HG03439 (cell line): ENCODE results near the gene PROX1.

Experiments used
- ATAC-seq: cut with Tn5 transposase; IDR thresholded peaks from one replicate; pipeline ENCODE4 v1.9.1; 2021; ENCODE audit warnings: mild to moderate bottlenecking, moderate library complexity; ENCODE audit not compliant: unreplicated experiment

PROX1 gene, protein sequence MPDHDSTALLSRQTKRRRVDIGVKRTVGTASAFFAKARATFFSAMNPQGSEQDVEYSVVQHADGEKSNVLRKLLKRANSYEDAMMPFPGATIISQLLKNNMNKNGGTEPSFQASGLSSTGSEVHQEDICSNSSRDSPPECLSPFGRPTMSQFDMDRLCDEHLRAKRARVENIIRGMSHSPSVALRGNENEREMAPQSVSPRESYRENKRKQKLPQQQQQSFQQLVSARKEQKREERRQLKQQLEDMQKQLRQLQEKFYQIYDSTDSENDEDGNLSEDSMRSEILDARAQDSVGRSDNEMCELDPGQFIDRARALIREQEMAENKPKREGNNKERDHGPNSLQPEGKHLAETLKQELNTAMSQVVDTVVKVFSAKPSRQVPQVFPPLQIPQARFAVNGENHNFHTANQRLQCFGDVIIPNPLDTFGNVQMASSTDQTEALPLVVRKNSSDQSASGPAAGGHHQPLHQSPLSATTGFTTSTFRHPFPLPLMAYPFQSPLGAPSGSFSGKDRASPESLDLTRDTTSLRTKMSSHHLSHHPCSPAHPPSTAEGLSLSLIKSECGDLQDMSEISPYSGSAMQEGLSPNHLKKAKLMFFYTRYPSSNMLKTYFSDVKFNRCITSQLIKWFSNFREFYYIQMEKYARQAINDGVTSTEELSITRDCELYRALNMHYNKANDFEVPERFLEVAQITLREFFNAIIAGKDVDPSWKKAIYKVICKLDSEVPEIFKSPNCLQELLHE

DNA sequence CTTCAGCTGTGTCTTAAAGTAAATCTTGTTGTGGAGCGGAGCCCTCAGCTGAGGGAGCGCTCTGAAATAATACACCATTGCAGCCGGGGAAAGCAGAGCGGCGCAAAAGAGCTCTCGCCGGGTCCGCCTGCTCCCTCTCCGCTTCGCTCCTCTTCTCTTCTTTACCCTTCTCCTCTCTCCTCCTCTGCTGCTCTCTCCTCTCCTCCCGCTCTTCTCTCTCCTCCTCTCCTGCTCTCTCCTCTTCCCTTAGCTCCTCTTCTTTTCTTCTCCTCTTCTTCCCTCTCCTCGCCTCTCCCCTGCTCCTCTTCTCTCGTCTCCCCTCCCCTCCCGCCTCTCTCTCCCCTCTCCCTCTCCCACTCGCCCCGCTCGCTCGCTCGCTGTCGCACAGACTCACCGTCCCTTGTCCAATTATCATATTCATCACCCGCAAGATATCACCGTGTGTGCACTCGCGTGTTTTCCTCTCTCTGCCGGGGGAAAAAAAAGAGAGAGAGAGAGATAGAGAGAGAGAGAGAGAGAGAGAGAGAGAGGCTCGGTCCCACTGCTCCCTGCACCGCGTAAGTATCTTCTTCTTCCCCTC lies at the start of gene PROX1:
PROX1 (plus strand) TSS at position 47 of the 580 bp plus-strand sequence. CDS start 8,563 bp downstream, outside the sequence.
- ATAC-seq = peak; percentile 88

DNA sequence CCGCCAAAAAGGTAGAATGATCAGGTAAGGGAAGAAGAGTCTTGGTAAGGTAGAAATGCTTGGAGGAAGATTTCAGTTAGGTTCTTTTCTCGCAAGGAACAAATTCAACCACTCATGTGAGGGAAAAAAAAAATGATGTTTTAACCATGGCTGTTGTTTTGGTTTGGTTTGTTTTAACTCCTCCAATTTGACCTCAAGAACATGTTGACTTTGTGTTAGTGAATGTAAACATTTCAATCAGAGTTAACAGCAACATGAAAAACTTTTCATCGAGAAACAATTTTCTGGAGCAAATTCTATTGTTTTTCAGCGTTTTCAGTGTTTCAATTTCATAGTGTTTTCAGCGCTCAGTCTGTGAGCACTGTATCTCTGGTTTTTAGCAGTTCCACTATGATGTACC lies 49.0 kb upstream of the PROX1 start:
- ATAC-seq = no peak

DNA sequence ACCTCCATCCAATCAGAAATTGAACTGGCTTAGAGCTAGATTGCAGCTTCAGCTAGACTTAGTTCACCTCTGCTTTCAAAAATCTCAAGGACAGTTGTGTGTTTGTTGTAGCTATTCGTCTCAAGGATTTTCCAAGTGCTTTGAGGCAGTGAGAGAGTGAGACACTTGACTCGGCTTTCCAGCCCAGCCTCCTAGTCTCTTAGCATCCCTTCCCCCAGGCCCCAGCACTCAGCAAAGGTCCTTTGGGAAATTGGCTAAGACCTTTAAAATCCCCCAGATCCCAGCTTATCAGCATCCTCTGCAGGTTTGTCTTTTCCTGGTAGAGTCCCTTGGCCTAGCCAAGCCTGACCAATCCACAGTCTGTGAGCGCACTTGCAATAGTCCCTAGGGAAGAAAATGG lies 47.9 kb upstream of the PROX1 start:
- ATAC-seq = no peak

DNA sequence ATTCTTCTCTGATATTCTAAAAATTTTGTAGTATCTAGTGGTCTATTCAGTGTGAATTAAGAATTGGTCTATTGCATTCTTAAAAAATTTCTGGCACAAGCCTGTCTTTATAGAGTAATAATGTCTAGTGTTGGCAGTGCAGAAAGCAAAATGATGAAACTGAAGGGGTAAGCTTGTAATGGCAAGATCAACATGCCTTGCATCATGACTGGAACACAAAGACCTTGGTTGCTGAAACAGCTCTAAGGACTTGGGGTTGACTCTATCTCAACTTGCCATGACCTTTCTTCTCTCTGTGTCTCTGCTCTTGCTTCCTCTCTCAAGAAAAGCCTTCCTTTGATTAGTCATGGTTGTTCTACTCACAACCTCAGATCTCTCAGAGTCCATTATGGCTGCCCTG lies 46.8 kb upstream of the PROX1 start:
- ATAC-seq = no peak

GRCh38 chr1:213942061-213942460 lies 45.7 kb upstream of the PROX1 start:
- no peak for ATAC-seq

DNA sequence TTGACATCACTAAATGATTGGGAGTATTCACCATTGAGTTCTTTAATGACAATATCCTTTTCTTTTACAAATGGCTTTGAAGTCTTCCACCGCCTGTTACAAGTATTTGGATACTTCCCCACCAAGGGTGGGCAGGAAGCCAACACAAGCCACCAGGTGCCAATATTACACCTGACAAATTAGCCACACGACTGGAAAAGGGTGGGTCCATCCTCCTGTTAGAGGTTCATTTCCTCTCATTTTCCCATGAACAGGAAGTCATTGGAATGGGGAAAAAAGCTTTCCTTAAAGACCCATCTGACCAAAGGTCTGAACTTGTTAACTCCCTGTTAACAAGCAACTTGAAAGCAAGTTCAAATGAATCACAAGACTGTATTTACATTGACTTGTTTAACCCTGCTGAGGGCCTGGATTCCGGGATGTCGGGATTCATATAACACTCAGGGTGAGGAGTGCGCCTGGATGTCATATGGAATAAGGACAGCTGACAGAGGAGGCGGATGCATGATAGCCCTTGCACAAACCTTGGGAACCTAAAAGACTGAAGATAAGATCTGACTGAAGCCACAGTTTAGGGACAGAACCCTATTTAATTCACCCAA lies 40.5 kb upstream of the PROX1 start:
- ATAC-seq = no peak

DNA sequence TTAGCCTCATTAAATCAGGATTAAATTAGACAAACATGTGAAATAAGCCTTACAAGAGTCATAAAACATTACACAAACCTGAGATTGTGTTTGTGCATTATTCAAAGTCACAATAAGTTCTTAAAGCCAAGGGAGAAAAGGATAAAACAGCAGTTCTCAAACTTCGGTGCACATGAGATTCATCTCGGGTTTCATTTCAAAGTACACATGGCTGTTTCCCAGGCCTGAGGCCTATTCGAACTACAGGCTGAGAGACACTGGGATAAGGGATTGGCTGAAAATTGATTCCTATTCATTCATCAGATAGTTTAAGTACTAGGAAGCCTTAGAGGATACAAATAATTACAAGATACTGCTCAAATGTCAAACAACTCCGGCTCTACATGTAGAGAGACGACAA lies 35.9 kb upstream of the PROX1 start:
- no peak for ATAC-seq

DNA sequence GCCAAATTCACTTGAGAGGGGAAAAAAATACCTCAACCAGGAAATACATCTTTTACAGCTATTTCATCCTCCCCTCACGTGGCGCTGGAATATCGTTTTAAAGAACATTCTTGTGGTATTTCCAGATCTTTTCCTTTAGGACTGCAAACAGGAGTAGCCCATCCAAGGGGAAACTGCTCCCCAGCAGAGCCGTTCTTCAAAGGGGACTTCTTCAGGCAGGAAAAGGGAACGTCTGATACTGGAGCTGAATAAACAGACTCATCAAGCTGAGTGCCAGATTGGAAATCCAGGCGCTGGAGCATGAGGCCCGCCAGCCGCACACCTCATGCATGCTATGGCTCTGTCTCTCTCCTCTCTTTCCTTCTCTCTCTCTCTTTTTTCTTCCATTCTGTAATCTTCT lies 34.0 kb upstream of the PROX1 start:
- ATAC-seq = no peak

DNA sequence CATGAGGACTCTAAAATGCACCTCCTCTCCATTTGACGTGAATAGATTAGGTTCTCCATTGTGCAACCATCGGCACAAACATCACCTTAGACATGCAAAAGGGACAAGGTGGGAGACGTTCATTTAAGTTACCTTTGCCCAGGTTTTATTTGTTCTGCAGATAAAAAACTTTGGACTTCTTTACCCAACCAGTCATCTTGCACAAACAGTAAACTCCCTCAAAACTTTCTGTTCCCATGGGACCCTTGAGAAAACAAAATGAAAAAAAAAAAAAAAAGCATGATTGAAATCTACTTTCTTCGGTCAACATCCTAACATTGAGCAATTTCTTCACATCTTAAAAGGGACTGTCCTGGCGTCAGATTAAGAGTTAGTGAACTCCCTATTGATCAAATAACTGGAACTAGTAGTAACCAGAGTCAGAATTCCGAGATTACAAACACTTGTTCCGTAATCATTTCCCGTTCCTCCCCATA lies 31.4 kb upstream of the PROX1 start:
- no peak for ATAC-seq

- no peak for ATAC-seq
These were observed 29.4 kb upstream of the PROX1 start for GRCh38 chr1:213958346-213958745.

DNA sequence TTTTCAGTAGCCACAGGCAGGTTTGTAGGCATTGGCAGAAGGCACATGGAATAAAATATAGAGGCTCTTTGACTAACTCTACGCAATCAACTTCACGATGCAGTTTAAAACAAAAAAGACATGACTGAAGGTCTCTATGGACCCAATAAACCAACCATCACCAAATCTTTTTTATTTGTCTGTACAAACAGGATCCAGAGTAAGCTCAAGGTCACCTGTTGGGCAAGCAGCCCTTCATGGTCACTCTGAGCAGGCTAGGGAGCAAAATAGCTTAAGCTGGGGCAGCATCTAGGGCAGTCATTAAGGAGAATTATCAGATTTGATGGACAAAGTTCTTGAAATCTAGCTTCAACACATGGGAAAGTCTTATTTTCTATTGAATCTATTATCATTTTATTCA lies 26.8 kb upstream of the PROX1 start:
- no peak for ATAC-seq

DNA sequence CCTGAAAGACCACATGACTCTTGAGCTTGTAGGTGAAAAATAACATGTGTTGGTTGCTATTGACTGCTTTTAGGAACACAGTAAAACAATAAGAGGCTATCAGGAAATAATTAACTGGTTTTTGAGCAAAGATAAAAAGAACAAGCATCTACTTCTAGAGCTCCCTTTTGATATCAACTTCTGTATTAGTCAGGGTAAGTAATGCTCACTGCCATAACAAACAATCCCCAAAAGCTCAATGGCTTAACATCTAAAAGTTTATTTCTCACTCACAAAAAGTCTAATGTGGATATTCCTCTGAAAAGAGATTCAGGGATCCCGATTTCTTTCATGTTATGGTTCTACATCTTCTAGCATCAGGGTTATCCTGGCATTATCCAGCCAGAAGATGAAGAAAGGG lies 25.3 kb upstream of the PROX1 start:
- no peak for ATAC-seq

DNA sequence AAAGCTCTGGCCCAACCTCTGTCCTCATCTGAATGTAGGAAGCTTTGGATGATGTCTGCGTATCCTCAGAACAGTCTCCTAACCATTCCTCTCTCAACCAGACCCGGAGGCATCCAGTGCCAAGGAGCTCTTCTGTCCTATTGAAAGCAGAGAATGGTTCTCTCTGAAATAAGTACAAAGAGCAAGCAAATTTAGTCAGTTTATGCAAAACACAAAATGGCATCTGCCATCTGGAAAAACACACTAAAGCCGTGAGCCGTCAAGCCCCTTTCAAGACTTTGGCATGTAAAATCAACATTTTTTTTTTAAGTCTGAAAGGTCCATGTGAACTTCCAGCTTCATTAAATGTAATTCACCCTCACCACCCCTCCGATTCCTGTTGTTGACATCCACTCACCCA lies 21.7 kb upstream of the PROX1 start:
- ATAC-seq = no peak

DNA sequence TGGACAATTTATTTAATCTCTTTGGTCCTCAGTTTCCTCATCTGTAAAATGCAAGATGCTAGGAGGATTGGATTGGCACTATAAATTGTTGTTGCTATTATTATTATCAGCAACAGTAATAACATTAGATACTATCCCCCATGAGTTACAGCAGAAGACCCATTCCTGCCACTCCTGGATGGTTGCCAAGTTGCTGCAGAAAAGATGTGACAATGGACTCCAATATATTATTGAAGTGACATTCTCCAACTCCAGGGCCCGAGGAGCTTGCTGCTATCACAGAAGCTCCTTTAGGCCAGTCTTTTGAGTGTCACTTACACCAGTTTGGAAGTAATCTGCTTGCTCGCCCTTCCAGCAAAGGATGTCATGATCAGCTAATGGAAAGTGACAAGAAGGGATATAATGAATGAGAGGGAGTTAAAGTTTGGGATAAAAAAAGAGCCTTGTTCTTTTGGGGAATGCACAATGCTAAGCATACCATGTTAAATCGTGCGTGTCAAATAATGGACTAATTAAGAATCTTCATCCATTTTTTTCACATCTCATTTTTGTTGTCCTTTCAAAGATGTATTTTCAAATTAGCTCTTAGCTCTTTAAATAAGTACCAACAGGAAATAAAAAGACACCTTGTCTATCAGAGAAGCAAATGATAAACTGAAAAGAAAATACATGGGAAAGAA lies 19.5 kb upstream of the PROX1 start:
- no peak for ATAC-seq

DNA sequence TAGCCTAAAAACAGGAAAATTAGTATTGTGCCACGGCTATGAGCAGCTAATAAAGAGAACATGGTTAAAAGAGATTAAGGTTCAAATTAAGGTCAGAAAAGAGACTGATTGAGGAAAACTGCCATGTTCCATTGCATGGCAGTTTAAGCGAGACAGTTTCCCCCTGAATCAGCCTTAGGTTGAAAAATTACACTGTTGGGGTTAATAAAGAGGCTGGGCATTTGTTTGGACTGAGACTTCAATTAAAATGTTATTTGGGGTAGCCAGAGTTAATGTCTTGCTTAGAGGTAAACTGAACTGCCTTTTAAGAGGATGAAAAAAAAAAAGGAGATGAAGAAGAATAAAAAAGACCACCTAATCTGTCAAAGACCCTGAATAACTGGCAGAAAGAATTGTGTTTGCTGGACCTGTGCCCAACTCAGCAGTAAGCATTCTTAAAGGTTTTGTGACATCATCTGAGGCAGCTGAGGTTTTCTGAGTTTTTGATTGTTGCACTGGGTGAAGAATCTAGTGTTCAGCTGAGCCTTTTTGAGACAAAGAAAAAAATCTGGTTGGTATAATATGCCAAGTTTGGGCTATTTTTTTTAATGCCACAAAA lies 17.7 kb upstream of the PROX1 start:
- ATAC-seq = no peak

DNA sequence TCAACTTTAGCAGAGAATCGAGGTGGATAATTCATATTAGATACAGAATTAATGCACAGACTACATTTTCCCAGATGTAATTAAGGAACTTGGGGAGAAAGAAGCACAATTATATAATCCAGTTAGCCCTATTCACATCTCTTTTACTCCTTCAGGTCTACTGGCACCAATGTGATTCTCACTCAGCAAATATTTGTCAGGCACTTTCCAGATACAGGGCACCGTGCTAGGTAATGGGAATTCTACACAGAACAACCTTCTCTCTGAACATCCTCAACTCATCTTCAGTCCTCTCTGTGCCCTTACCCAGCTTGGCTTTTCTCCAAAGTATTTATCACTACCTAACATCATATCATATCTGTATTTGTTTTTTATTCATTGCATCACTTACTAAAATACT lies 15.6 kb upstream of the PROX1 start:
- no peak for ATAC-seq

GRCh38 chr1:213973129-213973528 lies 14.6 kb upstream of the PROX1 start:
- ATAC-seq = no peak

DNA sequence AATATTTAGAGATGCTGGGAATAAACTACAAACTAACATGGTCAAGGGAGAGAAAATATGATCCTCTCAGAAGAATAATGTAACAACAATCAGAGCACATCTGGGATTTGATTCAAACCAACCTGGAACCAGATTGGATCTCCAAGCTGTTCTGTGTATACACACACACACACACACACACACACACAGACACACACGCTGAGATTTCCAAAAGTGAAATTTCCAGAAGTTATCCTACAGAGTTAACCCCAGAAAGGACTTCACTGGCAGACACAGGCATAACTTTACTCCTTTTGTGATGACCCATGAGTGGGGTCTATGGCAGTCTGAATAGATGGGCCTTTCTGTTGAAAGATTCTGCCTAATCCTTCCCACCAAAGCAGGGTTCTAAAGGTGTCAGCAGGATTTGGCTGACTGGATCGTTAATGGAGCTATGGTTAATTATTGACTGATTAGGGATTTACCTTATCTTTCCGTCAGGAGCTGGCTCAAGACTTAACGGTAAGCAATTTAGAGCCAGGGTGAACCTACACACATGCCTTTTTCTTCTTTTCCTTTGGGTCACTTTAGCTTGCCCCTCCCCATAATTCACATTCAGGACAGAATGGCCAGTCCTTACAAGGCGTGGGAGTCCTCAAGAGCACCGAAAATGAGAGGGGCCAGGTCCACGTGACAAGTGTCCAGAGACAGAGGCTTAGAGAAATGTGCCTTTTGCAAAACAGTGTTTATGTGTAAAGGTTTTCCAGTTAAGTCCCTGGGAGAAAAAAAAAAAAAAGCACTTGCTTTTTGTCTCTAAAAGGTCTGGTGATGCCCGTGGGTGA lies 10.9 kb upstream of the PROX1 start:
- ATAC-seq = no peak

DNA sequence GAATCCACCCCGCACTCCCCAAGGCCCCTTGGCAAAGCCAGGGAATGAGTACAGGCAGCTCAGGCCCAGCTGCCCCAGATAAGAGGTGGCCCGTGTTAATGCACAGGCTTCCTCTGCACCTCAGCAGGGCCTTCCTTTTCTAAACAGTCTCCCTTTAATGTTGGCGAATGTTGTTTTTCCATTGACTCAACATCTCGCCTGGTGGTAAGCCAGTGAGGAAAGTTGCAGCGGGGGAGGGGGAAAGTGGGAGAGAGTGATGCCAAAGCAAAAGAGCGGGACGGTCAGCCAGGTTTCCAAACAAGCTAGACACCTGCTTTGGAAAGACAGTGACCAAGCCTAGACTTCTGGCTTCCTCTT lies 10.3 kb upstream of the PROX1 start:
- no peak for ATAC-seq

DNA sequence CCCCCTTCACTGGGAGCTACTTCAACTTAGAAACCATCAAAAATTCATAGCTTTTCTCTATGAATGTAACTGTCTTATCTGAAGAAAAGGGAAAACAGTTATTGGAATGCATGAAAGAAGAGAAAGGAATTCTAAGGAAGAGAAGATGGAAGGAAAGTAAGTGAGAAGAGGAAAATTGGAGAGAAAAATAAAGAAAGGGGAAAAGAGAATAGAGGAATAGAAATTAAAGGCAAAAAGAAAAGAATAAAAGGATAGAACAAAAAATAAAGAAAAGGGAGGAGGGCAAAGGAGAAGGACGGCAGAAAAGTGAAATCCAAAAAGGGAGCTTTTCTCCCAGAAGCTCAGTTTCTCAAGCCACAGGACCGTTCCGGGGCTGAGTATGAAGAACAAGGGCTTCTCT lies 9.9 kb upstream of the PROX1 start:
- no peak for ATAC-seq
